Heart right ventricle (tissue), 16 donors: ENCODE data around the gene PEAK1. TPM values are rescaled to one million over a fixed set of nuclear protein-coding genes. Genes with fewer than 3 reads are reported as not detected.

ENCODE experiments used
- ATAC-seq, 8 donors: fragments of 200-7000 bp; cut with Tn5 transposase; one replicate each; pipeline ENCODE4 v1.9.1; 2020; ENCODE audit warnings: mild to moderate bottlenecking in 8 of 8, moderate library complexity in 8 of 8, moderate number of reproducible peaks in 1 of 8
- DNase-seq, 2 donors: peaks; one replicate each; pipeline ENCODE4 v3.0.0-alpha.2; 2020
- H3K27ac ChIP-seq, 10 donors: fragments of 200-600 bp; sonication (generic) in 2 of 10; one replicate each; pipeline versions ENCODE4 v1.5.0 to v1.8.0; 2020 to 2022; ENCODE audit warnings: mild to moderate bottlenecking in 3 of 10
- H3K27me3 ChIP-seq, 7 donors: fragments of 200-600 bp; one replicate each; pipeline ENCODE4 v1.8.0; 2021 to 2022; ENCODE audit warnings: mild to moderate bottlenecking in 2 of 7
- H3K36me3 ChIP-seq, 9 donors: fragments of 200-600 bp; sonication (generic) in 1 of 9; one replicate each; pipeline versions ENCODE4 v1.5.0 to v1.8.0; 2020 to 2022; ENCODE audit warnings: mild to moderate bottlenecking in 2 of 9
- H3K4me1 ChIP-seq, 9 donors: fragments of 200-600 bp; sonication (generic) in 1 of 9; one replicate each; pipeline versions ENCODE4 v1.5.0 to v1.8.0; 2020 to 2022; ENCODE audit warnings: mild to moderate bottlenecking in 4 of 9
- H3K4me3 ChIP-seq, 10 donors: fragments of 200-600 bp; sonication (generic) in 2 of 10; one replicate each; pipeline versions ENCODE4 v1.5.0 to v1.8.0; 2020 to 2022; ENCODE audit warnings: mild to moderate bottlenecking in 7 of 10, moderate library complexity in 2 of 10
- H3K9me3 ChIP-seq, 11 donors: fragments of 200-600 bp in 10 of 11; sonication (generic) in 2 of 11; one replicate each; pipeline versions ENCODE4 v1.5.0 to v1.8.0; 2013 to 2022; ENCODE audit warnings: mild to moderate bottlenecking in 2 of 11, control low read depth in 1 of 11, moderate library complexity in 1 of 11
- CTCF ChIP-seq, 9 donors: fragments of 200-600 bp; sonication (generic) in 2 of 9; IDR thresholded peaks; one replicate each; pipeline versions ENCODE4 v1.5.0 to v1.8.0; 2021 to 2022; ENCODE audit warnings: antibody characterized with exemption in 9 of 9, mild to moderate bottlenecking in 5 of 9, moderate library complexity in 1 of 9
- WGBS, 2 donors: extraction: QIAGEN DNeasy Blood & Tissue Kit; methylation state at CpG; one replicate each; pipeline ENCODE4 v1.1.7; 2013; ENCODE audit warnings: inconsistent platforms in 1 of 2; 5-methylcytosine and 5-hydroxymethylcytosine counted together
- intact Hi-C, 10 donors: fragments of 100-400 bp; cut with DNase I; formaldehyde crosslinking; loops; one replicate each; pipeline versions ENCODE4 v1.11.1 to v1.14.2; 2022
- polyA plus RNA-seq, 2 donors: library from polyadenylated mRNA; stranded (reverse); fragments of 200-250 nt; gene quantifications; one replicate each; pipeline ENCODE4 v1.2.3, GENCODE V29; 2013
- total RNA-seq, 10 donors: library from RNA; stranded (reverse); fragmentation: NEBNext Ultra II Directional in 3 of 10; extraction: Animal tissue kit (Norgen Biotek cat#: 25700) in 3 of 10; gene quantifications; one replicate each; pipeline versions ENCODE4 v1.2.1 to v1.2.4, GENCODE V29; 2021 to 2023
- donor health status: Arrhythmogenic right ventricular cardiomyopathy.
- donor health status: ischemic (EF 13 %, LVEDD 7.1; RV severe dilation, severe dysfunction).
- donor health status: healthy with polysubstance abuse.
- donor health status: DM: no; HTN: yes; CAD: no.
- donor health status: DM: no; HTN: no; CAD: no.
- donor health status: ischemic (EF 25% LVEDD 6.9; RV normal size, moderate dysfunction).
- donor health status: ischemic (EF 25% LVEDD 5.7; RV mildly dilated, moderate dysfunction).
- donor health status: healthy.
- donor health status: DM: yes; HTN: yes; CAD: no.
- donor health status: Ischemic cardiomyopathy.
- donor health status: ischemic (EF 35%, LVEDD 5.7; RV mildly dilated, moderate dysfunction).
- donor health status: nonischemic (EF 11% LVEDD 7.7; RV severe dilation, severe dysfunction).
- donor health status: DM: yes; HTN: yes; CAD: no.
- donor health status: PGD.
- donor health status: ischemic (EF 29% LVEDD 5.4; RV normal size, mild dysfunction).
- donor health status: nonischemic (EF 23%, LVEDD 6.1; RV moderate dilation, normal function).

Gene PEAK1
- total and polyA plus RNA-seq, 12 donors: 7.0 to 146 (median 90.8) TPM

GRCh38 chr15:77171221-77171967 lies 248.5 kb downstream of the PEAK1 start:
- Histone ChIP-seq H3K4me1 (peaks cover 0 to 31% (median 0%) of the 10 kb centered on the region in 9 donors), H3K27ac (no peak overlapping the region), H3K27me3 (no peaks in the 10 kb centered on the region), H3K4me3 (no peak overlapping the region), H3K36me3 (no peaks in the 10 kb centered on the region), H3K9me3 (no peaks in the 10 kb centered on the region)
- TF ChIP-seq CTCF (IDR thresholded peaks at IDR 0.05): no peak
- no peak for DNase-seq
- intact Hi-C loops: no loop called here
- WGBS, 2 donors: 83 to 91% methylated on average over 2 of the region's 2 CpGs
- no peak for ATAC-seq

- Histone ChIP-seq H3K27me3 (no peaks in the 10 kb centered on the region), H3K36me3 (no peaks in the 10 kb centered on the region), H3K4me1 (peaks cover 0 to 34% (median 3%) of the 10 kb centered on the region in 9 donors), H3K9me3 (no peaks in the 10 kb centered on the region), H3K4me3 (no peak overlapping the region), H3K27ac (no peak overlapping the region)
- DNase-seq: no peak
- intact Hi-C loops: no loop called here
- TF ChIP-seq CTCF (IDR thresholded peaks at IDR 0.05): no peak
- no peak for ATAC-seq
- WGBS, 2 donors: 53 to 68% methylated on average over 3 of the region's 3 CpGs
These were observed 251.3 kb downstream of the PEAK1 start for GRCh38 chr15:77168616-77169015.

- H3K4me1 ChIP-seq: peaks cover 0 to 36% (median 8%) of the 10 kb centered on the region in 9 donors
- H3K9me3 ChIP-seq: no peaks in the 10 kb centered on the region
- H3K27me3 ChIP-seq: no peaks in the 10 kb centered on the region
- whole genome bisulfite sequencing, 2 donors: 68 to 87% methylated on average over 5 of the region's 5 CpGs
- H3K27ac ChIP-seq: no peak overlapping the region
- TF ChIP-seq CTCF (IDR thresholded peaks at IDR 0.05): no peak
- intact Hi-C loops: no loop called here
- no peak overlapping the region for H3K4me3 ChIP-seq
- ATAC-seq: no peak
- no peak for DNase-seq
- H3K36me3 ChIP-seq: no peaks in the 10 kb centered on the region
These were observed 251.8 kb downstream of the PEAK1 start for GRCh38 chr15:77168141-77168540.

- peaks cover 0 to 43% (median 15%) of the 10 kb centered on the region in 9 donors for H3K4me1 ChIP-seq
- TF ChIP-seq CTCF (IDR thresholded peaks at IDR 0.05): no peak
- intact Hi-C loops: no loop called here
- H3K4me3 ChIP-seq: no peak overlapping the region
- H3K27me3 ChIP-seq: no peaks in the 10 kb centered on the region
- no peaks in the 10 kb centered on the region for H3K36me3 ChIP-seq
- DNase-seq (no peak), ATAC-seq (no peak)
- 72 to 81% methylated on average over 3 of the region's 3 CpGs for WGBS, 2 donors
- H3K27ac ChIP-seq: no peak overlapping the region
- H3K9me3 ChIP-seq: no peaks in the 10 kb centered on the region
These were observed 252.5 kb downstream of the PEAK1 start for GRCh38 chr15:77167406-77167805.
